ENCODE data around the gene MIP.
"Not testable (repeated sequence)": the region's sequence is repeated elsewhere in the genome, so short reads cannot be mapped to it uniquely, and the experiment has no call there.

GRCh38 chr12:56443208-56443607, 11.2 kb downstream of the MIP start:
- not testable (repeated sequence) for TF ChIP-seq CTCF, EZH2 (IDR thresholded peaks at IDR 0.05)

Data from neural progenitor cell (in vitro differentiated cells).